Subcutaneous abdominal adipose tissue (tissue), 5 donors: Measurements from ENCODE around the gene TMEM179.

Experiments
- H3K27ac ChIP-seq: one replicate; pipeline ENCODE4 v1.7.0; 2013; ENCODE audit warnings: low read depth, mild to moderate bottlenecking, inconsistent platforms, low read length, moderate library complexity
- H3K27me3 ChIP-seq, 5 donors: one replicate each; pipeline ENCODE4 v1.7.0; 2013; ENCODE audit warnings: low read length in 5 of 5, inconsistent platforms in 1 of 5; ENCODE audit not compliant: control insufficient read depth in 5 of 5, insufficient read depth in 4 of 5
- H3K36me3 ChIP-seq, 5 donors: one replicate each; pipeline ENCODE4 v1.7.0; 2013; ENCODE audit warnings: low read length in 5 of 5; ENCODE audit not compliant: control insufficient read depth in 5 of 5, insufficient read depth in 5 of 5
- H3K4me1 ChIP-seq, 5 donors: one replicate each; pipeline ENCODE4 v1.7.0; 2013; ENCODE audit warnings: low read length in 5 of 5, mild to moderate bottlenecking in 3 of 5, moderate library complexity in 1 of 5; ENCODE audit not compliant: control insufficient read depth in 5 of 5, insufficient read depth in 5 of 5
- H3K4me3 ChIP-seq, 5 donors: one replicate each; pipeline ENCODE4 v1.7.0; 2013; ENCODE audit warnings: low read length in 5 of 5, low read depth in 1 of 5
- H3K9ac ChIP-seq, 5 donors: one replicate each; pipeline ENCODE4 v1.7.0; 2013; ENCODE audit warnings: low read length in 5 of 5, mild to moderate bottlenecking in 4 of 5, moderate library complexity in 3 of 5
- H3K9me3 ChIP-seq, 5 donors: one replicate each; pipeline ENCODE4 v1.7.0; 2013; ENCODE audit warnings: low read length in 5 of 5; ENCODE audit not compliant: control insufficient read depth in 5 of 5
- donor health status: healthy.
- donor health status: healthy.
- donor health status: healthy.
- donor health status: healthy.
- donor health status: healthy.

The TMEM179 gene

GRCh38 chr14:104547310-104547997, 57.1 kb downstream of the TMEM179 start:
- H3K36me3 ChIP-seq = no peaks in the 10 kb centered on the region
- H3K4me3 ChIP-seq = no peak overlapping the region
- H3K9ac ChIP-seq = no peak overlapping the region
- no peak overlapping the region for H3K27ac ChIP-seq
- H3K4me1 ChIP-seq = peaks cover 0 to 13% (median 5%) of the 10 kb centered on the region in 5 donors
- peaks cover 24 to 58% (median 42%) of the 10 kb centered on the region in 5 donors for H3K27me3 ChIP-seq
- peaks cover 2 to 9% (median 6%) of the 10 kb centered on the region in 5 donors for H3K9me3 ChIP-seq

GRCh38 chr14:104546591-104547309, 57.8 kb downstream of the TMEM179 start:
- no peak overlapping the region for H3K4me3 ChIP-seq
- peaks cover 2 to 9% (median 6%) of the 10 kb centered on the region in 5 donors for H3K9me3 ChIP-seq
- H3K4me1 ChIP-seq = peaks cover 0 to 13% (median 5%) of the 10 kb centered on the region in 5 donors
- no peaks in the 10 kb centered on the region for H3K36me3 ChIP-seq
- no peak overlapping the region for H3K27ac ChIP-seq
- peaks cover 24 to 53% (median 38%) of the 10 kb centered on the region in 5 donors for H3K27me3 ChIP-seq
- no peak overlapping the region for H3K9ac ChIP-seq

DNA sequence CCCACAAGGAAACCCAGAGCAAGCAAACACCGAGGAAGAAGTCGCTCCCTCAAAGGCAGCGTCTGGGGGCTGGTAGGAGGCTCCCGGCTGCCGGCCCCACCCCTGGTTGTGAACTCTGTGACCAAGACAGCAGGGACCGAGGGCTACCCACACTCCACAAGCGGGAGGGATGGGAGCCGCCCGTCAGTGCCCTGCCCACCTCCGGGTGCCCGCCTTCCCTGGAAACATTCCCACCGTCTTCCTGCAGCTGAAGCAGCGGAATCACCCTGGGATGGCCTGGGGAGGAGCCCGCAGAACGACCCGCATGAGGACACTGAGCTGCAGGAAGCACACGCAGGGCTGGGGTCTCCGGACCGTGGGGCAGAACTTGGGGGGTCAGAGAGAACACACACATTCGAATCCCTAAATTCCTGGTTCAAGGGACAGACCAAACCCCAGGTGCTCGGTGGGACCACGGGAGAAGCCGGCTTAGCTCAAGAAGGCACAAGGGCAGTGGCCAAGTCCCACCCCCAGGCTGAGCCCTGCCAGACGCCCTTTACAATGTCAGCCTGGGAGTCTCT, 58.5 kb downstream of the TMEM179 start:
- no peak overlapping the region for H3K9ac ChIP-seq
- H3K27ac ChIP-seq = no peak overlapping the region
- peaks cover 22 to 46% (median 34%) of the 10 kb centered on the region in 5 donors for H3K27me3 ChIP-seq
- peaks cover 2 to 9% (median 6%) of the 10 kb centered on the region in 5 donors for H3K9me3 ChIP-seq
- H3K4me3 ChIP-seq = peak overlapping the region in 3 of 5 donors; percentile 32 to 44 (median 42)
- H3K4me1 ChIP-seq = peaks cover 0 to 13% (median 5%) of the 10 kb centered on the region in 5 donors
- no peaks in the 10 kb centered on the region for H3K36me3 ChIP-seq

GRCh38 chr14:104545151-104545941, 59.2 kb downstream of the TMEM179 start:
- Histone ChIP-seq H3K27me3 (peaks cover 19 to 41% (median 34%) of the 10 kb centered on the region in 5 donors), H3K4me1 (peaks cover 0 to 13% (median 5%) of the 10 kb centered on the region in 5 donors), H3K9ac (no peak overlapping the region), H3K9me3 (peaks cover 2 to 7% (median 5%) of the 10 kb centered on the region in 5 donors), H3K4me3 (peak overlapping the region in 3 of 5 donors; percentile 32 to 44 (median 42)), H3K27ac (no peak overlapping the region), H3K36me3 (no peaks in the 10 kb centered on the region)

- Histone ChIP-seq H3K4me3 (no peak overlapping the region), H3K27ac (no peak overlapping the region), H3K9ac (no peak overlapping the region), H3K9me3 (no peaks in the 10 kb centered on the region), H3K27me3 (peaks cover 19 to 41% (median 34%) of the 10 kb centered on the region in 5 donors), H3K36me3 (no peaks in the 10 kb centered on the region), H3K4me1 (peaks cover 0 to 13% (median 5%) of the 10 kb centered on the region in 5 donors)
Observed at GRCh38 chr14:104544362-104544961, 60.1 kb downstream of the TMEM179 start.

GRCh38 chr14:104542871-104543830, 61.4 kb downstream of the TMEM179 start:
- peaks cover 19 to 41% (median 34%) of the 10 kb centered on the region in 5 donors for H3K27me3 ChIP-seq

DNA sequence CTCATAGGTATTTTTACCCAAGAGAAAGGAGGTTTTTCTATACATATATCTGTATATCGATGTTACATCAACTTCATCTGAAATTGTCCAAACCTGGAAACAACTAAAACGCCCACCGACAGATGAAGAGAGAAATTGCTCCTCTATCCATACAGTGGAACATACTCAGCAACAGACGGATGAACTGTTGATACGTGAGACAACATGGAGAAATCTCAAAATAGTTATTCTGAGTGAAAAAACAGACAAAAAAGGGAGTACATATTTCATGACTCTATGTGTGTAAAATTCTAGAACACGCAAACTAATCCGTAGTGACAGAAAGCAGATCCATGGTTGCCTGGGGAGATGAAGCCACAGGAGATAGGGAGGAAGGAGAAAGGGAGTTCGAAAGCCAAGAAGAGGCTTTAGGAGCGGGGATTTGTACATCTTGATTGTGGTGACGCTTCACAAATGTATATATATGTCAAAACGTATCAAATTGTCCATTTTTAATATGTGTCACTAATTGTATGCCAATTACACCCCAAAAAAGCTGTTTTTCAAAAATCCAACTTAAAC, 62.6 kb downstream of the TMEM179 start:
- H3K36me3 ChIP-seq = no peaks in the 10 kb centered on the region
- no peaks in the 10 kb centered on the region for H3K9me3 ChIP-seq
- H3K4me3 ChIP-seq = no peak overlapping the region
- H3K4me1 ChIP-seq = peaks cover 0 to 15% (median 5%) of the 10 kb centered on the region in 5 donors
- H3K9ac ChIP-seq = no peak overlapping the region
- H3K27me3 ChIP-seq = peaks cover 14 to 41% (median 26%) of the 10 kb centered on the region in 5 donors
- H3K27ac ChIP-seq = no peak overlapping the region

More at GRCh38 chr14:104542871-104543830, 61.4 kb downstream of the TMEM179 start:
- Histone ChIP-seq H3K4me3 (no peak overlapping the region), H3K9me3 (no peaks in the 10 kb centered on the region), H3K9ac (no peak overlapping the region), H3K4me1 (peaks cover 0 to 13% (median 5%) of the 10 kb centered on the region in 5 donors), H3K36me3 (no peaks in the 10 kb centered on the region), H3K27ac (no peak overlapping the region)
